Upper lobe of right lung (tissue), 1 donor: ENCODE data around the gene CYB5D1. TPM values are rescaled to one million over a fixed set of nuclear protein-coding genes. Genes with fewer than 3 reads are reported as not detected.

Experiments
- ATAC-seq: fragments of 200-7000 bp; cut with Tn5 transposase; one replicate; pipeline ENCODE4 v1.9.1; 2020; ENCODE audit warnings: mild to moderate bottlenecking, moderate library complexity
- DNase-seq: peaks from one replicate; pipeline ENCODE4 v3.0.0-alpha.2; 2020
- H3K27ac ChIP-seq: fragments of 200-600 bp; one replicate; pipeline ENCODE4 v1.8.0; 2022
- H3K27me3 ChIP-seq: fragments of 200-600 bp; one replicate; pipeline ENCODE4 v1.8.0; 2022; ENCODE audit warnings: mild to moderate bottlenecking
- H3K36me3 ChIP-seq: fragments of 200-600 bp; one replicate; pipeline ENCODE4 v1.8.0; 2022
- H3K4me1 ChIP-seq: fragments of 200-600 bp; one replicate; pipeline ENCODE4 v1.8.0; 2022
- H3K4me3 ChIP-seq: fragments of 200-600 bp; one replicate; pipeline ENCODE4 v1.8.0; 2022; ENCODE audit warnings: mild to moderate bottlenecking
- H3K9me3 ChIP-seq: fragments of 200-600 bp; one replicate; pipeline ENCODE4 v1.8.0; 2022
- intact Hi-C: fragments of 100-400 bp; cut with DNase I; formaldehyde crosslinking; loops from one replicate; pipeline ENCODE4 v1.11.0; 2022
- total RNA-seq: library from RNA; stranded (reverse); fragmentation: NEBNext Ultra II Directional; extraction: Animal tissue kit (Norgen Biotek cat#: 25700); gene quantifications from one replicate; pipeline ENCODE4 v1.2.1, GENCODE V29; 2021
- TF ChIP-seq, protein P1 (sequence below): fragments of 200-600 bp; IDR thresholded peaks from one replicate; pipeline ENCODE4 v1.8.0; 2022; ENCODE audit warnings: antibody characterized with exemption
- donor health status: DM: no; HTN: yes; CAD: no; lungs with severe emphysema.

Gene CYB5D1
- total RNA-seq, 1 donor from 2014 or later = 7.2 TPM

GRCh38 chr17:7852262-7852670, 5.5 kb upstream of the CYB5D1 start:
- no peak for DNase-seq
- Histone ChIP-seq H3K9me3 (no peaks in the 10 kb centered on the region), H3K36me3 (peaks cover 59% of the 10 kb centered on the region), H3K4me1 (peaks cover 17% of the 10 kb centered on the region), H3K4me3 (no peak overlapping the region), H3K27me3 (no peaks in the 10 kb centered on the region), H3K27ac (no peak overlapping the region)
- intact Hi-C loops = no loop called here
- TF ChIP-seq, protein P1, sequence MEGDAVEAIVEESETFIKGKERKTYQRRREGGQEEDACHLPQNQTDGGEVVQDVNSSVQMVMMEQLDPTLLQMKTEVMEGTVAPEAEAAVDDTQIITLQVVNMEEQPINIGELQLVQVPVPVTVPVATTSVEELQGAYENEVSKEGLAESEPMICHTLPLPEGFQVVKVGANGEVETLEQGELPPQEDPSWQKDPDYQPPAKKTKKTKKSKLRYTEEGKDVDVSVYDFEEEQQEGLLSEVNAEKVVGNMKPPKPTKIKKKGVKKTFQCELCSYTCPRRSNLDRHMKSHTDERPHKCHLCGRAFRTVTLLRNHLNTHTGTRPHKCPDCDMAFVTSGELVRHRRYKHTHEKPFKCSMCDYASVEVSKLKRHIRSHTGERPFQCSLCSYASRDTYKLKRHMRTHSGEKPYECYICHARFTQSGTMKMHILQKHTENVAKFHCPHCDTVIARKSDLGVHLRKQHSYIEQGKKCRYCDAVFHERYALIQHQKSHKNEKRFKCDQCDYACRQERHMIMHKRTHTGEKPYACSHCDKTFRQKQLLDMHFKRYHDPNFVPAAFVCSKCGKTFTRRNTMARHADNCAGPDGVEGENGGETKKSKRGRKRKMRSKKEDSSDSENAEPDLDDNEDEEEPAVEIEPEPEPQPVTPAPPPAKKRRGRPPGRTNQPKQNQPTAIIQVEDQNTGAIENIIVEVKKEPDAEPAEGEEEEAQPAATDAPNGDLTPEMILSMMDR = no peak
- no peak for ATAC-seq

- intact Hi-C loops = no loop called here
- Histone ChIP-seq H3K4me1 (peaks cover 19% of the 10 kb centered on the region), H3K9me3 (no peaks in the 10 kb centered on the region), H3K27ac (no peak overlapping the region), H3K36me3 (peaks cover 52% of the 10 kb centered on the region), H3K27me3 (no peaks in the 10 kb centered on the region), H3K4me3 (no peak overlapping the region)
- ATAC-seq (no peak), DNase-seq (peak; percentile 65)
- TF ChIP-seq, protein P1 = no peak
Measured at GRCh38 chr17:7852919-7853690, 4.7 kb upstream of the CYB5D1 start.

DNA sequence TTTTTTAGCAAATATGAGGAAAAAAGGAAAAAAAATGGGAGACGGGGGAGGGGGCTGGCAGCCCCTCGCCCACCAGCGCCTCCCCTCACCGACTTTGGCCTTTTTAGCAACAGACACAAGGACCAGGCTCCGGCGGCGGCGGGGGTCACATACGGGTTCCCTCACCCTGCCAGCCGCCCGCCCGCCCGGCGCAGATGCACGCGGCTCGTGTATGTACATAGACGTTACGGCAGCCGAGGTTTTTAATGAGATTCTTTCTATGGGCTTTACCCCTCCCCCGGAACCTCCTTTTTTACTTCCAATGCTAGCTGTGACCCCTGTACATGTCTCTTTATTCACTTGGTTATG, 4.1 kb upstream of the CYB5D1 start:
- TF ChIP-seq, protein P1 = no peak
- Histone ChIP-seq H3K27ac (no peak overlapping the region), H3K4me1 (peaks cover 24% of the 10 kb centered on the region), H3K9me3 (no peaks in the 10 kb centered on the region), H3K4me3 (no peak overlapping the region), H3K27me3 (no peaks in the 10 kb centered on the region), H3K36me3 (peaks cover 47% of the 10 kb centered on the region)
- no peak for ATAC-seq
- DNase-seq = no peak
- intact Hi-C loops = no loop called here

- Histone ChIP-seq H3K4me3 (peak overlapping the region; percentile 73), H3K27me3 (no peaks in the 10 kb centered on the region), H3K4me1 (peaks cover 28% of the 10 kb centered on the region), H3K36me3 (peaks cover 41% of the 10 kb centered on the region), H3K27ac (no peak overlapping the region), H3K9me3 (no peaks in the 10 kb centered on the region)
- intact Hi-C loops = no loop called here
- ATAC-seq = no peak
- peak; percentile 61 for DNase-seq
- TF ChIP-seq, protein P1 = no peak
Measured at GRCh38 chr17:7854078-7854777, 3.6 kb upstream of the CYB5D1 start.

DNA sequence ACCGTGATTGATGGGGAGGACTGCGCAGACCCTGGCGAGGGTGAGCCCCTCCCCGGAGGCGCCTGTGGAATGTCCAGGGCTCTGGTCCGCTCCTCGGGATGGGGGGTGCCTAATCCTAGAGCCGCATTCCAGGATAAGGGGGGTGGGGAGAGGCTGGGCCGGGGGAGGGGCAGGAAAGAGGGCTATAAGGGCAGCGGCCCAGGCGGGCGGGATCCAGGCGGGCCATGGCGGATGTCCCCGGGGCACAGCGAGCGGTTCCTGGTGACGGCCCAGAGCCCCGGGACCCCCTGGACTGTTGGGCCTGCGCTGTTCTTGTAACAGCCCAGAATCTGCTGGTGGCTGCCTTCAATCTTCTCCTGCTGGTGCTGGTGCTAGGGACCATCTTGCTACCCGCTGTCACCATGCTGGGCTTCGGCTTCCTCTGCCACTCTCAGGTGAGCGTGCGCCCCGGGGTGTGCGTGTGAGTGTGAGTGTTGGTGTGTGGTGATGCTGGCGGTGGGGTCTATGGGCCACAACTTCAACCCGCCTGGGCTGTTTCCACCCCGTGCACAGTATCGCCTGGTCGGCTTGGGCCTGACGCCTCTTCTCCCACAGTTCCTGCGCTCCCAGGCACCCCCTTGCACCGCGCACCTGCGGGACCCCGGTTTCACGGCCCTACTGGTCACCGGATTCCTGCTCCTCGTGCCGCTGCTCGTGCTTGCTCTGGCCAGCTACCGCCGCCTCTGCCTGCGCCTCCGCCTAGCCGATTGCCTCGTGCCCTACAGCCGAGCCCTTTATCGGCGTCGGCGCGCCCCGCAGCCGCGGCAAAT, 2.7 kb upstream of the CYB5D1 start, which contains the start of gene TMEM88:
TMEM88 (plus strand) TSS at position 216 of the 809 bp plus-strand sequence; CDS start at position 225, 9 bp downstream.
- Histone ChIP-seq H3K27me3 (no peaks in the 10 kb centered on the region), H3K9me3 (no peaks in the 10 kb centered on the region), H3K4me3 (peak within 1 kb of the TSS; percentile 73), H3K27ac (peak within 1 kb of the TSS; percentile 89), H3K36me3 (peaks cover 33% of the 10 kb centered on the region), H3K4me1 (peaks cover 28% of the 10 kb centered on the region)
- peak; percentile 65 for DNase-seq
- no peak for ATAC-seq
- intact Hi-C loops = no loop called here
- TF ChIP-seq, protein P1 = no peak
